Right renal pelvis (tissue), 4 donors: ENCODE measurements around the gene SLMAP. TPM values are rescaled to one million over a fixed set of nuclear protein-coding genes. Genes with fewer than 3 reads are reported as not detected.

Experiments
- DNase-seq, 4 donors: peaks; one replicate each; pipeline ENCODE4 v3.0.0-alpha.2; 2013; ENCODE audit warnings: low read depth in 4 of 4, low spot score in 3 of 4, missing footprints in 1 of 4
- polyA plus RNA-seq, 4 donors: library from polyadenylated mRNA; unstranded; fragments of 120-200 nt; gene quantifications; one replicate each; pipeline ENCODE4 v1.2.1, GENCODE V29; 2013; ENCODE audit not compliant: insufficient read length in 4 of 4

The SLMAP gene
- polyA plus RNA-seq: 10 to 100 TPM; 42.4 to 51.2 (median 46.1) TPM

GRCh38 chr3:57755741-57756527 is at the start of gene SLMAP:
Gene SLMAP (plus strand): TSS chr3:57756309. CDS start chr3:57757652, 1,343 bp downstream.
- DNase-seq: peak; percentile 85 to 97 (median 96)

DNA sequence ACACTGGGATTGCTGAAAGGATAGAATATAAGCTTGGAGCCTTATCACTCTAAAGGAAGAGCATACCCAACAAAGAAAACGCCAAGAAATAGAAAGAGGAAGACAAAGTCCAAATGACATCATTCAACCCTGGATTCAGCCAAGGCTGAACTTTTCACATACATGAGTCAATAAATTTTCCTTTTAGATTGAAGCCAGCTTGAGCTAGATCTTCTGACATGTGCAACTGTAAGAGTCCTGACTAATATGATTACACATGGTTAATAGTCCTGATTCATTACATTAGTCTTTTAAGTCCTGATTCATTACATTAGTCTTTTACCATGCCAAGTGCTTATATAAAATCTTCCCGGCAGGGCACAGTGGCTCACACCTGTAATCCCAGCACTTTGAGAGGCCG is 49.6 kb upstream of the SLMAP start:
- DNase-seq: no peak

GRCh38 chr3:57709031-57709430 is 47.1 kb upstream of the SLMAP start:
- no peak for DNase-seq

DNA sequence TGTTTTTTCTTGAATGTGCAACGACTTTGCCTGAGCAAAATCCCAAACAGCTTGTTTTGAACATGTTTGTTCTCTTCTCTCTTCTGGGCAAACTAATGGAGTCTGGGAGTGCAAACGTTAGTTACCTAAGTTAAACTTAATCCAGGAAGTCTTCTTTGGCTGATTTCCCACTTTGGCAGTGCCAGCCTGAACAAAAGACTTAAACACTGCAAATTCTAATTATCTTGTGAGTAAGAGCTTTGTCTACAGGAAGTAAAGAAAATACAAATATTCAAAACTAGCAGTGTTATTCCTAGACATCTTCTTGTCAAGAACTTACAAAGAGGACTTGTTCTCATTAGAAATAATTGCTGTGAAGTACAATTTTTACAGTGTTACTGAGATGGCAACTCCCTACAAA is 46.5 kb upstream of the SLMAP start:
- DNase-seq: no peak

DNA sequence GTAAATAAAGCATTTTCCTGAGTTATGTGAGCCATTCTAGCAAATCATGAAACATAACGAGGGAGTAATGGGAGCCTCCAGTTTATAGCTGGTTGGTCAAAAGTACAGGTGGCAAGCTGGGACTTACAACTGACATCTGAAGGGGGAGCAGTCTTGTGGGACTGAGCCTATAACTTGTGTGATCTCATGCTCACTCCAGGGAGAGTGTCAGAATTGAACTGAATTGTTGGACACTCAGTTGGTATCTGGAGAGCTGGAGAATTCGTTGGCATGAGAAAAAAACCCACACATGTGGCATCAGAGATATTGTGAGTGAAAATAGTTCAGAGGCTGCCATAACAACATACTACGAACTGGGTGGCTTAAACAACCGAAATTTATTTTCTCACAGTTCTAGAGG is 40.4 kb upstream of the SLMAP start:
- DNase-seq: no peak

DNA sequence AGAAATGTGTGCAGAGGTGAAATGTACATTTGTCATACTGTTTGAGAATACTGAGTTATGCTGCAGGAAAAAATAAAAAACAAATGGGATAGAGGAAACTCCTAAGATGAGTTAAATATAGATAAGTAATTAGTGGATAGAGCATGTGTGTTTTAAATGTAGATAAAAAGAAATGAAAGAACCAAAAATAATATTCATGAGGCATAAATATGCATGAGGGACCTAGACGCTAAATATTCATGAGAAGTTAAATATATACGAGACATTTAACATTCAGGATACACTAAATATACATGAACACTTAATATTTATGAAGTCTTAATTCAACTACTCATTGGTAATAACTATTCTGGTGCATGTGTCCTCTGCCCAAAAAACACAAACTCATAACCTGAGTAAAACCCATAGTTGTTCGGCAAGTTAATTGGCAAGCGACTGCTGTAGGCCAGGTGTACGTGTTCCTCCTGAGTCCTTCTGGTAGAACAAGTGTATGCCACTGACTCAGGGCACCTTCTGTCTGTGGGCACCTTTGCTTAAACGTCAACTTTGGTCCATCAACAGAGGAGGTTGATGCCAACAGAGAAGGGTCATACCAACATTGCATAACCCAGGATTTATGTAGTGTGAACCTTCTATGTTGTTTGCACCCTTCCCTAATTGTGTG is 38.8 kb upstream of the SLMAP start:
- no peak for DNase-seq

GRCh38 chr3:57718118-57718517 is 38.0 kb upstream of the SLMAP start:
- no peak for DNase-seq

DNA sequence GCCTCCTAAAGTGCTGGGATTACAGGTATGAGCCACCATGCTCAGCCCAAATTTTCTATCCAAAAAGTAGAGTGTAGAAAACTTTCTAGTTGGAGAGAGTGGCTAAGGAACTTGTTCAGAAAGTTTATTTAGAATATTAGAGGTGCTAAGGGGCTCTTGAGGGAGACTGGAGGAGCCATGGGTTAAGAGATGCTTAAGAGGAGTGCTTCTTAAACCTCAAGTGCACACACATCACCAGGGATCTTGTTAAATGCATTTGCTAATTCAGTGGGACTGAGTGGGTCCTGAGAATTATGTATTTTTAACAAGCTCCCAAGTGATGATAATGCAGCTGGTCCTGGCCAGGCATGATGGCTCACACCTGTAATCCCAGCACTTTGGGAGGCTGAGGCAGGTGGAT is 29.7 kb upstream of the SLMAP start:
- DNase-seq: no peak

DNA sequence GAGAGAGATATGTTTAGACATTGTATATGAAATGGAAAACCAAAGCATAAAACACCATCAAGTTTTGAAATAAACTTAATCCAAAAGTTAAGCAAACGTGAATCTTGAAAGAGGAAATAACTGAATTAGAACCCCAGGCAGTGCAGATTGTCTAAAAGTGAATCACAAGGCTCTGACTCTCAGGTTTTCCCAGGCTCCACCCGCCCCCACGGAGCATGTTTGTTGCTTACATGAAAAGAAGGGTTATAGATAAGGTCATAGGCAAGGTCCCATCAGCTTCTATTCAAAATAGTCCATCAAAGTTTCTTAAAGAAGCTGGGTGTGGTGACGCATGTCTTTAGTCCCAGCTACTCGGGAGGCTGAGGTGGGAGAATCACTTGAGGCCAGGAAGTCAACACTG is 29.0 kb upstream of the SLMAP start:
- no peak for DNase-seq

GRCh38 chr3:57729334-57730045 is 26.6 kb upstream of the SLMAP start:
- no peak for DNase-seq

- DNase-seq: no peak
These were observed 25.4 kb upstream of the SLMAP start for GRCh38 chr3:57730682-57731081.

GRCh38 chr3:57731311-57731710 is 24.8 kb upstream of the SLMAP start:
- DNase-seq: no peak

DNA sequence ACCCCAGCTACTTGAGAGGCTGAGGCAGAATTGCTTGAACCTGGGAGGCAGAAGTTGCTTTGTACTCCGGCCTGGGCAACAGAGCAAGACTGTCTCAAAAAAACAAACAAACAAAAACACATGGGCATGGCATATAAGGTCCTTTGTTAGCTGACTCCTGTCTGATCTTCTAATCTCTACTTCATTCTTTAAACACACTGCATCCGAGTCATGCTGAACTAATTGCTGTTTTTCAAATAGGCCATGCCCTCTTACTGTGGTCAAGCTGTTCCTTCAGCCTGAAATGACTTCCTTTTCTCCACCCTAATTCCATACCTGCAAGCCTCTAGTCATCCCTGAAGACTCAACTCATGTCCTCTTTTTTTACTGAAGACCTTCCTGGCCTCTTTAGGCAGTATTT is 22.3 kb upstream of the SLMAP start:
- DNase-seq: no peak

DNA sequence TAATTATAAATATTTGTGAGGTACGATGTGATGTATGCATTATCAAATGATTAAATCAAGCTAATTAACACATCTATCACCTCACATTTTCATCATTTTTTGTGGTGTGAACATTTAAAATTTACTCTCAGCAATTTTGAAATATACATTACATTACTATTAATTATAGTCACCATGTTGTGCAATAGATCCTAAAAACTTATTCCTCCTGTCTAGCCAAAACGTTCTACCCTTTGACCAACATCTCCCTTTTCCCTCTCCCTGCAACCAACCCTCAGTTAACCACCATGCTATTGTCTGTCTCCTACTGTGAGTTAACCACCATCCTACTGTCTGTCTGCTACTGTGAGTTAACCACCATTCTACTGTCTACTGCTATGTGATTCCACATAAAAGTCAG is 20.7 kb upstream of the SLMAP start:
- no peak for DNase-seq

GRCh38 chr3:57737840-57738239 is 18.3 kb upstream of the SLMAP start:
- DNase-seq: no peak

GRCh38 chr3:57738391-57738790 is 17.7 kb upstream of the SLMAP start:
- no peak for DNase-seq

- no peak for DNase-seq
These were observed 16.1 kb upstream of the SLMAP start for GRCh38 chr3:57740027-57740426.

DNA sequence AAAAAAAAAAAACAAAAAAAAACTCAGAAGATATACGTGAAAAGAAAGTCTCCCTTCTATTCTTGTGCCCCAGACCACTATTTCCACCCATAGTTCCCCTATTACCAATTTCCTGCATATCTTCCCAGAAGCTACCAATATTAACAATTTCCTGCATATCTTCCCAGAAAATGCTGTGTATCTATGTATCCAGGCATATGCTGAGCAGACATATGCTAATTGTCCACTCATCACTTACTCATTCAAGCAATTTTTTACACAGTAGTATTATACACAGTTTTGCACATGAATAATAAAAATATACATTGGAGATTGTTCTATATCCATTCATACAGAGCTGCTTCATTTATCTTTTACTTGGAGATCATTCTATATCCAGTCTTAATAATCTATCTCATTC is 12.6 kb upstream of the SLMAP start:
- DNase-seq: no peak

DNA sequence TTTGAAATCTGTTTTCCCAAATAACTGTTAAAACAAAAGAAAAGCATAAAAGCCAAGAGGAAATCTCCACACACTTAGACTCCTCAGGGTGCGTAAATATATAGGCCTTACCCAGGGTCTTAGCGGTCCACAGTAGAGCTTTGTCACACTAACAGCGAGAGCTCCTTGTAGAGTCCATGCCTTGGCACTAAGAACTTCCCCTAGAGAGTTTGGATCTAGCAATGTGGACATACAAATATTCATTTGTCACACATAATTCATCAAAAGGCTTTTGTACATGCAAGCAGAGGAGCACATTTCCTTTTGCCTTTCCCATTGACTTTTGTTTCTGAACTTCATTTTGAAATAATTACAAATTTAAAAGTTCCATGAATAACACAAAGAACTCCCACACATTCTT is 11.0 kb upstream of the SLMAP start:
- no peak for DNase-seq

DNA sequence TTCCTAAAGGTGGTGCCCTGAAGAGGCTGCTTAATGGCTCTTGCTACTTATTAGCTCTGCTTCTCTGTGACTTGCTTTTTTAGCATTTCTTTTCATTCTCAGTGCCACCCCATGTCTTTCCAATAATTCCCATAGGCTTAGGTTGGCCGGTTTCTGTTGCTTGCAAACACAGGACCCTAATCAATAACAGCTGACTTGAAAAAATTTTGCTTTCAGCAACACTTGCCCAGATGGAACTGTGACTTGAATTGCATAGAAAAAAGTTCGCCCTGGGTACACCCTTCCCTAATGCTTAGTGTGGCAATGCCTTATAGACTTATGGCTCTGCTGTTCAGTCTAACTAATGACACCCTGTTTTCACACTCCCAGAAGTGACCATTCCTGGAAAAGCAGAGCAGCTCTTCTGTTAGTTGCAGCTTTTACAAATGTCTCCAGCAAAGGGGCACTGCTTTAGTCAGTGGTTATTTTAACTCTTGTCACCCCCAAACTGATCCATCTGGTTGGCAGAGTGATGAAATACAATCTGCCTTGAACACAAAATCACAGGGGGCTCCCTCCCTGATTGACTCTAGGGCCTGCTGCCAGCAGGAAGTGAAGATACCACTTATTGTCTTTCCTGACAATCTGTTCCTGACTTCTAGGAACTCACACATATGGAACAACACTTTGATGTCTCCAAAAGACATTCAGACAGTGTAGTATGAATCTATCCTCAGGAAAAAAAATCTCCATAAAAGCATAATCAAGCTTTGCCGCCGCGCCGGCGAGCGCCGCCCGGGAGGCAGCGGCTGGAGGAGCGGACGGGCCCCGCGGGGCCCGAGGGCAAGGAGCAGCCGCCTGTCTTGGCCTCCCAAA is 9.7 kb upstream of the SLMAP start:
- no peak for DNase-seq

DNA sequence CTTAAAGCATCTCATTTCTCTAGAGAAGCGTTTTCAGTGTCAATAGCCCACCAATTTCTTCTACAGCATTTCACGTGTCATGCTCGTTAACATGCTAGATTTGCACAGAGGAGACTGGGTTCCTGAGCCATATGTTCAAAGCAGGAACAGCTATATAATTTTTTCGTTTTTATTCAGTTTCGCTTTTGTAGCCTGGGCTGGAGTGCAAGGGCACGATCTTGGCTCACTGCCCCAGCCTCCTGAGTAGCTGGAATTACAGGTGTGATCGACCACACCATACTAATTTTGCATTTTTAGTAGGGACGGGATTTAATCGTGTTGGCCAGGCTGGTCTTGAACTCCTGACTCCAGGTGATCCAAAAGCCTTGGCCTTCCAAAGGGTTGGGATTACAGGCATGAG is 6.6 kb upstream of the SLMAP start:
- no peak for DNase-seq
